M059J (cell line): ENCODE data around the gene RAB23. TPM values are rescaled to one million over a fixed set of nuclear protein-coding genes. Genes with fewer than 3 reads are reported as not detected.

Experiments
- DNase-seq: peaks from one replicate; pipeline ENCODE4 v3.0.0-alpha.2; 2012; ENCODE audit warnings: low read depth
- total RNA-seq: library from RNA; depleted of rRNA; stranded (reverse); fragments of >200 nt; shearing (Covaris generic); gene quantifications from 2 replicates; pipeline ENCODE4 v1.2.3, GENCODE V29; 2014

Gene RAB23
- total RNA-seq, 1 experiment from 2014 or later, result 60.5 TPM

- no peak for DNase-seq
These were observed 38.8 kb downstream of the RAB23 start for GRCh38 chr6:57183336-57183735.

- no peak for DNase-seq
These were observed 40.1 kb downstream of the RAB23 start for GRCh38 chr6:57182017-57182432.

- no peak for DNase-seq
These were observed 41.5 kb downstream of the RAB23 start for GRCh38 chr6:57180596-57180995.

GRCh38 chr6:57177545-57178265 lies 44.4 kb downstream of the RAB23 start:
- DNase-seq, result no peak

GRCh38 chr6:57174511-57174907 lies 47.6 kb downstream of the RAB23 start:
- no peak for DNase-seq

- peak; percentile 84 for DNase-seq
These were observed 48.1 kb downstream of the RAB23 start for GRCh38 chr6:57173886-57174510.

GRCh38 chr6:57173056-57173885 lies 48.8 kb downstream of the RAB23 start:
- peak; percentile 13 for DNase-seq

GRCh38 chr6:57172136-57173055 lies 49.7 kb downstream of the RAB23 start, which contains the start of gene BAG2:
TSS of gene BAG2 (plus strand) at chr6:57172326. CDS start at chr6:57172698, 372 bp downstream.
- DNase-seq, result peak; percentile 89

GRCh38 chr6:57165080-57165479 lies 57.0 kb downstream of the RAB23 start:
- DNase-seq, result no peak

- DNase-seq, result peak; percentile 20
These were observed 58.2 kb downstream of the RAB23 start for GRCh38 chr6:57163956-57164355.

GRCh38 chr6:57162516-57162915 lies 59.6 kb downstream of the RAB23 start:
- peak; percentile 41 for DNase-seq

- DNase-seq, result no peak
These were observed 60.1 kb downstream of the RAB23 start for GRCh38 chr6:57162028-57162427.

- DNase-seq, result no peak
These were observed 63.0 kb downstream of the RAB23 start for GRCh38 chr6:57159127-57159526.

GRCh38 chr6:57158658-57159057 lies 63.4 kb downstream of the RAB23 start:
- DNase-seq, result peak; percentile 71

GRCh38 chr6:57147955-57148858 lies 73.9 kb downstream of the RAB23 start:
- no peak for DNase-seq

- no peak for DNase-seq
These were observed 74.7 kb downstream of the RAB23 start for GRCh38 chr6:57147401-57147800.

GRCh38 chr6:57143690-57144089 lies 78.4 kb downstream of the RAB23 start:
- no peak for DNase-seq

- DNase-seq, result no peak
These were observed 80.0 kb downstream of the RAB23 start for GRCh38 chr6:57142178-57142525.

- DNase-seq, result no peak
These were observed 80.5 kb downstream of the RAB23 start for GRCh38 chr6:57141451-57142177.

- no peak for DNase-seq
These were observed 84.1 kb downstream of the RAB23 start for GRCh38 chr6:57138026-57138425.
